Panc1 (cell line): ENCODE data around the gene CUX1. TPM values are rescaled to one million over a fixed set of nuclear protein-coding genes. Genes with fewer than 3 reads are reported as not detected.

Experiments used
- ATAC-seq: fragments of 200-7000 bp; cut with Tn5 transposase; 2 replicates; pipeline ENCODE4 v1.9.1; 2020; ENCODE audit warnings: mild to moderate bottlenecking, moderate library complexity
- BruUV-seq: library from RNA; stranded (reverse); fragments of 400-500 nt; replicated peaks from 2 replicates; lab custom pipeline; 2021; lab: Mats Ljungman, UMichigan
- CTCF ChIA-PET: fragments of 300-600 bp; sonication (Branson Sonifier 250); formaldehyde crosslinking; loops from one replicate; lab custom pipeline; 2022; ENCODE audit warnings: antibody characterized with exemption; lab: Charles Lee
- POLR2A ChIA-PET: fragments of 300-600 bp; sonication (Branson Sonifier 250); formaldehyde crosslinking; loops from one replicate; lab custom pipeline; 2022; ENCODE audit warnings: antibody characterized with exemption; lab: Charles Lee
- DNase-seq: peaks from one replicate; pipeline ENCODE4 v3.0.0-alpha.2; 2010; ENCODE audit warnings: low read depth, low spot score
- H3K27ac ChIP-seq: 2 replicates; pipeline ENCODE4 v1.5.1; 2011; ENCODE audit warnings: mild to moderate bottlenecking, low read length, inconsistent platforms
- H3K27me3 ChIP-seq: fragments of 200-500 bp; sonication (Bioruptor generic); 2 replicates; pipeline ENCODE4 v1.6.0; 2014; ENCODE audit warnings: low read length, inconsistent platforms; ENCODE audit not compliant: control insufficient read depth, insufficient read depth
- H3K36me3 ChIP-seq: fragments of 200-500 bp; sonication (Bioruptor generic); 2 replicates; pipeline ENCODE4 v1.5.1; 2014; ENCODE audit warnings: inconsistent platforms, mild to moderate bottlenecking, low read length, moderate library complexity; ENCODE audit not compliant: control insufficient read depth, insufficient read depth
- H3K4me1 ChIP-seq: 2 replicates; pipeline ENCODE4 v1.5.1; 2011; ENCODE audit warnings: inconsistent platforms, mild to moderate bottlenecking, low read length, moderate library complexity; ENCODE audit not compliant: control insufficient read depth, insufficient read depth
- H3K4me3 ChIP-seq, 2 experiments: 2 replicates each; pipeline ENCODE4 v1.5.1; 2011 to 2012; ENCODE audit warnings: low read depth in 2 of 2, low read length in 2 of 2, mild to moderate bottlenecking in 2 of 2, inconsistent platforms in 1 of 2, moderate library complexity in 1 of 2
- H3K9me3 ChIP-seq: fragments of 200-500 bp; sonication (Bioruptor generic); 2 replicates; pipeline ENCODE4 v1.5.1; 2014; ENCODE audit warnings: low read depth, mild to moderate bottlenecking, inconsistent platforms, low read length, moderate library complexity; ENCODE audit not compliant: control insufficient read depth, insufficient read depth
- POLR2AphosphoS5 ChIP-seq: IDR thresholded peaks from 2 replicates; pipeline ENCODE4 v1.6.1; 2012; ENCODE audit warnings: mild to moderate bottlenecking, low read depth, low read length, moderate library complexity
- REST ChIP-seq, 2 experiments: IDR thresholded peaks; 2 replicates each; pipeline ENCODE4 v1.6.1; 2011 to 2012; ENCODE audit warnings: low read depth in 2 of 2, control low read depth in 1 of 2, low read length in 1 of 2, mild to moderate bottlenecking in 1 of 2, moderate library complexity in 1 of 2; ENCODE audit not compliant: insufficient read depth in 1 of 2
- SIN3A ChIP-seq: IDR thresholded peaks from 2 replicates; pipeline ENCODE4 v1.6.1; 2012; ENCODE audit warnings: low read depth, mild to moderate bottlenecking, low read length, moderate library complexity, borderline replicate concordance; ENCODE audit not compliant: insufficient read depth
- TCF7L2 ChIP-seq: IDR thresholded peaks from 2 replicates; pipeline ENCODE4 v1.6.1; 2011; ENCODE audit warnings: mild to moderate bottlenecking, low read depth, low read length, inconsistent platforms
- in situ Hi-C: cut with HindIII; loops from 2 replicates; pipeline ENCODE4 v1.10.0; 2016; ENCODE audit warnings: low sequenced_read_pairs, low pct_unique_long_range_greater_than_20kb
- intact Hi-C: fragments of 100-400 bp; cut with micrococcal nuclease; formaldehyde crosslinking; loops from one replicate; pipeline ENCODE4 v1.10.0; 2022; ENCODE audit not compliant: unreplicated experiment
- total RNA-seq: library from RNA; stranded (reverse); gene quantifications from one replicate; pipeline ENCODE4 v1.2.1, GENCODE V29; 2021; ENCODE audit not compliant: unreplicated experiment
- TF ChIP-seq, protein P1 (sequence below): fragments of 450-650 bp; IDR thresholded peaks from 2 replicates; pipeline ENCODE4 v1.5.1; 2017; ENCODE audit warnings: mild to moderate bottlenecking

Gene CUX1
- total RNA-seq, 1 experiment from 2014 or later = 50.9 TPM

DNA sequence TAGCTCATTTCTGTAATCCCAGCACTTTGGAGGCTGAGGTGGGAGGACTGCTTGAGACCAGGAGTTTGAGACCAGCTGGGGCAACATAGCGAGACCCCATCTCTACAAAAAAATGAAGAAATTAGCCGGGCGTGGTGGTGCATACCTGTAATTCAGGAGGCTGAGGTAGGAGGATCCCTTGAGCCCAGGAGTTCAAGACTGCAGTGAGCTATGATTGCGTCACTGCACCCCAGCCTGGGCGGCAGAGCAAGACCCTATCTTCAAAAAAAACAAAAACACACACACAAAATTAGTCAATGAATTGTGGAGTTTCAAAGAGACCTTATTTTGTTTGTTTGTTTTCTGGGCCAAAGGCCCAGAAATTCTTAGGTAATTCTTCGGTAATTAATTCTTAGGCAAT is 110.0 kb downstream of the CUX1 start:
- Histone ChIP-seq H3K4me3 (no peak overlapping the region), H3K27me3 (no peaks in the 10 kb centered on the region), H3K9me3 (peaks cover 11% of the 10 kb centered on the region; the same call in 1 of the 2 replicates), H3K27ac (no peak overlapping the region), H3K36me3 (no peaks in the 10 kb centered on the region), H3K4me1 (no peaks in the 10 kb centered on the region)
- ChIA-PET POLR2A (no interaction called here), CTCF (no interaction called here)
- ATAC-seq (no peak), DNase-seq (no peak)
- intact Hi-C loops = no loop called here
- in situ Hi-C loops = no loop called here
- BruUV-seq = no TSS peak
- TF ChIP-seq, protein P1, sequence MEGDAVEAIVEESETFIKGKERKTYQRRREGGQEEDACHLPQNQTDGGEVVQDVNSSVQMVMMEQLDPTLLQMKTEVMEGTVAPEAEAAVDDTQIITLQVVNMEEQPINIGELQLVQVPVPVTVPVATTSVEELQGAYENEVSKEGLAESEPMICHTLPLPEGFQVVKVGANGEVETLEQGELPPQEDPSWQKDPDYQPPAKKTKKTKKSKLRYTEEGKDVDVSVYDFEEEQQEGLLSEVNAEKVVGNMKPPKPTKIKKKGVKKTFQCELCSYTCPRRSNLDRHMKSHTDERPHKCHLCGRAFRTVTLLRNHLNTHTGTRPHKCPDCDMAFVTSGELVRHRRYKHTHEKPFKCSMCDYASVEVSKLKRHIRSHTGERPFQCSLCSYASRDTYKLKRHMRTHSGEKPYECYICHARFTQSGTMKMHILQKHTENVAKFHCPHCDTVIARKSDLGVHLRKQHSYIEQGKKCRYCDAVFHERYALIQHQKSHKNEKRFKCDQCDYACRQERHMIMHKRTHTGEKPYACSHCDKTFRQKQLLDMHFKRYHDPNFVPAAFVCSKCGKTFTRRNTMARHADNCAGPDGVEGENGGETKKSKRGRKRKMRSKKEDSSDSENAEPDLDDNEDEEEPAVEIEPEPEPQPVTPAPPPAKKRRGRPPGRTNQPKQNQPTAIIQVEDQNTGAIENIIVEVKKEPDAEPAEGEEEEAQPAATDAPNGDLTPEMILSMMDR = no peak
- no peak for TF ChIP-seq REST (IDR thresholded peaks at IDR 0.05; ENCODE audit: insufficient read depth in 1 of 2, low read depth in 2 of 2, low read length in 1 of 2)
- TF ChIP-seq TCF7L2 = no peak
- TF ChIP-seq POLR2AphosphoS5 = no peak
- no peak for TF ChIP-seq SIN3A

- no peaks in the 10 kb centered on the region for H3K36me3 ChIP-seq
- POLR2A ChIA-PET = no interaction called here
- in situ Hi-C loops (no loop called here), intact Hi-C loops (no loop called here)
- CTCF ChIA-PET = no interaction called here
- H3K9me3 ChIP-seq = peaks cover 11% of the 10 kb centered on the region; the same call in 1 of the 2 replicates
- ATAC-seq (no peak), DNase-seq (no peak)
- BruUV-seq = no TSS peak
- no peaks in the 10 kb centered on the region for H3K27me3 ChIP-seq
- no peak overlapping the region for H3K4me3 ChIP-seq
- TF ChIP-seq POLR2AphosphoS5 (no peak), SIN3A (no peak), TCF7L2 (no peak), REST (IDR thresholded peaks at IDR 0.05; ENCODE audit: insufficient read depth in 1 of 2, low read depth in 2 of 2, low read length in 1 of 2) (no peak)
- TF ChIP-seq, protein P1 = no peak
- H3K27ac ChIP-seq = no peak overlapping the region
- H3K4me1 ChIP-seq = no peaks in the 10 kb centered on the region
Observed at GRCh38 chr7:101927802-101928201, 110.4 kb downstream of the CUX1 start.
